Smooth muscle cell (in vitro differentiated cells): ENCODE data around the gene KIF3A. TPM values are rescaled to one million over a fixed set of nuclear protein-coding genes. Genes with fewer than 3 reads are reported as not detected.

Experiments
- DNase-seq: peaks from one replicate; lab custom pipeline; 2025; ENCODE audit not compliant: unreplicated experiment; lab: John Stamatoyannopoulos, UW
- H2AFZ ChIP-seq: fragments of 200-600 bp; sonication (generic); 2 replicates; pipeline ENCODE4 v1.6.0; 2016; ENCODE audit warnings: antibody characterized with exemption, low read depth, mild to moderate bottlenecking
- H3F3A ChIP-seq: fragments of 200-600 bp; sonication (generic); 2 replicates; pipeline ENCODE4 v1.6.0; 2017; ENCODE audit warnings: antibody characterized with exemption, low read depth
- H3K27ac ChIP-seq: fragments of 200-600 bp; sonication (generic); 2 replicates; pipeline ENCODE4 v1.5.1; 2016; ENCODE audit warnings: low read depth, mild to moderate bottlenecking
- H3K27me3 ChIP-seq: fragments of 200-600 bp; sonication (generic); 2 replicates; pipeline ENCODE4 v1.6.1; 2016; ENCODE audit warnings: low read depth, mild to moderate bottlenecking
- H3K36me3 ChIP-seq: fragments of 200-600 bp; sonication (generic); 2 replicates; pipeline ENCODE4 v1.5.1; 2016; ENCODE audit warnings: low read depth
- H3K4me1 ChIP-seq: fragments of 200-600 bp; sonication (generic); 2 replicates; pipeline ENCODE4 v1.5.1; 2016; ENCODE audit warnings: low read depth
- H3K4me2 ChIP-seq: fragments of 200-600 bp; sonication (generic); 2 replicates; pipeline ENCODE4 v1.6.0; 2016; ENCODE audit warnings: mild to moderate bottlenecking
- H3K4me3 ChIP-seq: fragments of 200-600 bp; sonication (generic); 2 replicates; pipeline ENCODE4 v1.5.1; 2016; ENCODE audit warnings: mild to moderate bottlenecking
- H3K79me2 ChIP-seq: fragments of 200-600 bp; sonication (generic); 2 replicates; pipeline ENCODE4 v1.6.0; 2016; ENCODE audit warnings: low read depth, mild to moderate bottlenecking
- H3K9ac ChIP-seq: fragments of 200-600 bp; sonication (generic); 2 replicates; pipeline ENCODE4 v1.6.0; 2016; ENCODE audit warnings: low read depth
- H3K9me3 ChIP-seq: fragments of 200-600 bp; sonication (generic); replicated peaks from 2 replicates; pipeline ENCODE4 v1.5.1; 2016; ENCODE audit warnings: low read depth
- H4K20me1 ChIP-seq: fragments of 200-600 bp; sonication (generic); 2 replicates; pipeline ENCODE4 v1.6.0; 2016; ENCODE audit warnings: low read depth
- WGBS: methylation state at CpG from one replicate; pipeline ENCODE4 v1.1.7; 2016; ENCODE audit warnings: low lambda C conversion rate; 5-methylcytosine and 5-hydroxymethylcytosine counted together
- polyA plus RNA-seq: library from polyadenylated mRNA; unstranded; fragments of >200 nt; fragmentation: Nextera tagmentation; extraction: Ambion mirVana; gene quantifications from 2 replicates; pipeline ENCODE4 v1.2.1, GENCODE V29; 2016
- total RNA-seq: library from RNA; depleted of rRNA; stranded (reverse); fragments of >200 nt; gene quantifications from 2 replicates; pipeline ENCODE4 v1.2.3, GENCODE V29; 2014
- TF ChIP-seq, protein P1 (sequence below): fragments of 200-600 bp; sonication (generic); IDR thresholded peaks from 2 replicates; pipeline ENCODE4 v1.5.1; 2017; ENCODE audit warnings: borderline replicate concordance, mild to moderate bottlenecking, antibody characterized with exemption; ENCODE audit not compliant: insufficient read depth, poor library complexity, severe bottlenecking

Gene KIF3A
- total and polyA plus RNA-seq, 2 experiments from 2014 or later = 12.6 to 21.4 TPM

DNA sequence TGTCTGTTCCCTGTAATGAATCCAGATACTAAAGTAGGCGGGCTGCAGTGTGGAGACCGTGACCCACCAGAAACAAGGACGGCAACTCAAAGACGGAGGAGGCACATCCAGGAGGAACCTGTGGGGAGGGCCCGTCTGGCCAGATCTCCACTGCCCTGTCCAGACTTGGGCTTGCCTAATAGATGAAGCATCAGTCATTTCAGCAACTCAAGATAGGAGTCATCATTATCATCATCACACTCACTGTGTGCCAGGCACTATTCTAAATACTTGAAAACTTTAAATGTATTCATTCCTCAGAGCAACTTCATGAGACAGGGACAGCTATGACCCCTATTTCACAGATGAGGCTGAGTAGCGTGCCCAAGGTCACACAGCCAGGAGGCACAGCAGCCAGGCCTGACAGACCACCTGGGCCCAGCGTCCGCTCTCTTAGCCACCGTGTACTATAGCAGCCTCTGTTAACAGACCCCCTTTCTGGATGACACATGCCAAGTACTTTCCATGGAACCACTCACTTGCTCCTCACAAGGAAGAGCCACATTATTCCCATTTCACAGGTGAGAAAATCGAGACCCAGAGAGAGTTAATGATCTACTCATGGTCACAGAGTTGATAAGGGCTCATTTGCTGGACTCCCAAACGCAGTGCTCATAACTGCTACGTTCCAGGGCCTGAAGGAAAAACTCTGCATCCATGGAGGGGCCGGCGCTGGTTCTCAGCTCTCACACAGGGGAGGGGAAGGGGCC is 68.5 kb downstream of the KIF3A start:
- no peak overlapping the region for H3K9ac ChIP-seq
- no peak for DNase-seq
- WGBS = 90% methylated on average over 14 of the region's 14 CpGs
- no peaks in the 10 kb centered on the region for H3F3A ChIP-seq
- H3K27me3 ChIP-seq = no peaks in the 10 kb centered on the region
- TF ChIP-seq, protein P1, sequence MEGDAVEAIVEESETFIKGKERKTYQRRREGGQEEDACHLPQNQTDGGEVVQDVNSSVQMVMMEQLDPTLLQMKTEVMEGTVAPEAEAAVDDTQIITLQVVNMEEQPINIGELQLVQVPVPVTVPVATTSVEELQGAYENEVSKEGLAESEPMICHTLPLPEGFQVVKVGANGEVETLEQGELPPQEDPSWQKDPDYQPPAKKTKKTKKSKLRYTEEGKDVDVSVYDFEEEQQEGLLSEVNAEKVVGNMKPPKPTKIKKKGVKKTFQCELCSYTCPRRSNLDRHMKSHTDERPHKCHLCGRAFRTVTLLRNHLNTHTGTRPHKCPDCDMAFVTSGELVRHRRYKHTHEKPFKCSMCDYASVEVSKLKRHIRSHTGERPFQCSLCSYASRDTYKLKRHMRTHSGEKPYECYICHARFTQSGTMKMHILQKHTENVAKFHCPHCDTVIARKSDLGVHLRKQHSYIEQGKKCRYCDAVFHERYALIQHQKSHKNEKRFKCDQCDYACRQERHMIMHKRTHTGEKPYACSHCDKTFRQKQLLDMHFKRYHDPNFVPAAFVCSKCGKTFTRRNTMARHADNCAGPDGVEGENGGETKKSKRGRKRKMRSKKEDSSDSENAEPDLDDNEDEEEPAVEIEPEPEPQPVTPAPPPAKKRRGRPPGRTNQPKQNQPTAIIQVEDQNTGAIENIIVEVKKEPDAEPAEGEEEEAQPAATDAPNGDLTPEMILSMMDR = no peak
- H4K20me1 ChIP-seq = no peaks in the 10 kb centered on the region
- H3K36me3 ChIP-seq = no peaks in the 10 kb centered on the region
- H3K4me3 ChIP-seq = no peak overlapping the region
- no peak overlapping the region for H3K27ac ChIP-seq
- no peaks in the 10 kb centered on the region for H3K9me3 ChIP-seq
- no peak overlapping the region for H3K4me2 ChIP-seq
- no peak overlapping the region for H2AFZ ChIP-seq
- peaks cover 4% of the 10 kb centered on the region for H3K4me1 ChIP-seq
- no peaks in the 10 kb centered on the region for H3K79me2 ChIP-seq

DNA sequence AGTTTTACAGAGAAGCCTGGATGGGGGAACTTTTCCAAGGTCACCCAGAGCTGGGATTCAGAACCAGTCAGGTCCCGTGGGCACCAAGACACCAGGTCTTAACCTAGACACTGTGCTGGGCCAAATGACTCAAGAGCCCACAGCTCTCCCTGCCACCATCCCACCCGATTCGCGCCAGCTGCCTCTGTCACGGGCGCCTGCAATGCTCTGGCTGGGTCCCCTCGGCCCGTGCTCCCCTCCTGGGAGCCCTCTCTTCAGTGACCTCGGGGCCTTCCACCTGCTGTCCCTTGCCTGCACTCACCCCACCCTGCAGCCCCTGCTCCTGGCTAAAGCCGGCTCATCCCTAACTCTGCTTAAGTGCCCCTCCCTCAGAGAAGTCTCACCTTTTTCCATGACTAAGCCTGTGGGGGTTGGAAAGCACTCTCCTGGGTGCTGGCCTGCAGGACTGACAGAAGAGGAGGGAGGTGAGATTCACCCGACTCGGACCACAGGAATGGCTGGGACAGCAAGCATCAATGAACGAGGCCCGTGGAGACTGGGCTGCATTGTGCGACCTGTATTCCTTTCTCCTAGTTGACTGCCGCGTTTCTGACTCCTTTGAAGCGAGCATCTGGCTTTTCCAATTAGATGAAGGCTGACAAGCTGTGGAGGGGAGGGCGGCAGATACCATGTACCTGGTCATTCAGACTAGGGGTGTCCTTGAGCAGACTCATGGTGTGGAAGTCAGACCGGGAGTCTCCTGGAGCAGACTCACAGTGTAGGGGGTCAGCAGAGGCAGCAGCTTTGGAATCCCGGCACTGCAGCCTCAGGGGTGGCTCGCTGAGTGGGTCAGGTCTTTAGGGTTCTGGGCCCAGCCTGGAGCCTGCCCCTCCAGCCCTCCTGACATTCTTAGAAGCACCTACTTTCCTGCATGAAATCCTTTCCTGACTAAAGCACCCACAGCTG is 69.3 kb downstream of the KIF3A start:
- Histone ChIP-seq H2AFZ (no peak overlapping the region), H3K4me2 (no peak overlapping the region), H3K4me3 (no peak overlapping the region), H3K4me1 (peaks cover 4% of the 10 kb centered on the region), H3K27ac (no peak overlapping the region), H4K20me1 (no peaks in the 10 kb centered on the region), H3K36me3 (no peaks in the 10 kb centered on the region), H3K27me3 (no peaks in the 10 kb centered on the region), H3K79me2 (no peaks in the 10 kb centered on the region), H3K9ac (no peak overlapping the region), H3F3A (no peaks in the 10 kb centered on the region), H3K9me3 (no peaks in the 10 kb centered on the region)
- no peak for DNase-seq
- WGBS = 83% methylated on average over 22 of the region's 22 CpGs
- TF ChIP-seq, protein P1 = no peak

DNA sequence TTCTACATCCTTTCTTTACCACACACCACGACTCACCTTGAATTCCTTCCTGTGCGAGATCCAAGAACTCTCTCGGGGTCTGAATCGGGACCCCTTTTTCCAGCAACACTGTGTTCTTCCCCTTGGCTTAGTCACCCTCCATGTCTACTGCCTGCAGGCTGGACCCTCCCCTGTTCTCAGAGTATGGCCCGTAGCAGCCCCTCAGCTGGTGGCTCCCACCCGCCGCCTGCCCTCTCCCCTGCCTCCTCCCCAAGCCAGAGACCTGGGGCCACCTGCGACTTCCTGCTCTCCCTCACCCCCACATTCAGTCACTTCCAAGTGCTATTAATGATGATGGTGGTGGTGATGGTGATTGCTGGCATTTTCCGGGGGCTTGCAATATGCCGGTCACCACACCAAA is 70.0 kb downstream of the KIF3A start:
- TF ChIP-seq, protein P1 = no peak
- H4K20me1 ChIP-seq = no peaks in the 10 kb centered on the region
- no peak overlapping the region for H3K9ac ChIP-seq
- no peaks in the 10 kb centered on the region for H3K36me3 ChIP-seq
- no peak overlapping the region for H3K4me3 ChIP-seq
- no peak for DNase-seq
- no peak overlapping the region for H3K27ac ChIP-seq
- H3K4me1 ChIP-seq = peaks cover 4% of the 10 kb centered on the region
- no peaks in the 10 kb centered on the region for H3K27me3 ChIP-seq
- 91% methylated on average over 10 of the region's 10 CpGs for whole genome bisulfite sequencing
- no peak overlapping the region for H2AFZ ChIP-seq
- H3K9me3 ChIP-seq = no peaks in the 10 kb centered on the region
- no peaks in the 10 kb centered on the region for H3F3A ChIP-seq
- H3K4me2 ChIP-seq = no peak overlapping the region
- H3K79me2 ChIP-seq = no peaks in the 10 kb centered on the region
